B cell (primary cell): ENCODE measurements around the gene MRPL55. TPM values are rescaled to one million over a fixed set of nuclear protein-coding genes. Genes with fewer than 3 reads are reported as not detected.

ENCODE experiments used
- ATAC-seq: fragments of 200-7000 bp; cut with Tn5 transposase; one replicate; pipeline ENCODE4 v1.10.0; 2021; ENCODE audit warnings: low read depth, mild to moderate bottlenecking, moderate number of reproducible peaks, moderate library complexity
- CTCF ChIA-PET: fragments of 350-600 bp; sonication (Branson Sonifier 250); formaldehyde crosslinking; loops from one replicate; lab custom pipeline; 2021; ENCODE audit warnings: antibody characterized with exemption, inconsistent platforms; lab: Charles Lee
- POLR2A ChIA-PET: fragments of 350-600 bp; sonication (Branson Sonifier 250); formaldehyde crosslinking; loops from one replicate; lab custom pipeline; 2021; ENCODE audit warnings: antibody characterized with exemption; lab: Charles Lee
- DNase-seq: peaks from one replicate; pipeline ENCODE4 v3.0.0; 2013
- H2AFZ ChIP-seq: 2 replicates; pipeline ENCODE4 v1.6.1; 2012; ENCODE audit warnings: mild to moderate bottlenecking, low read depth, low read length; ENCODE audit not compliant: insufficient read depth, poor library complexity, severe bottlenecking
- H3K27ac ChIP-seq, 2 donors: 1 replicate in 1 of 2; 2 replicates in 1 of 2; pipeline ENCODE4 v1.5.1; 2012 to 2013; ENCODE audit warnings: low read length in 2 of 2, mild to moderate bottlenecking in 2 of 2, moderate library complexity in 1 of 2
- H3K27me3 ChIP-seq, 4 experiments: fragments of 200-600 bp in 1 of 4; sonication (generic) in 1 of 4; replicated peaks in 1 of 4; 1 replicate in 2 of 4; 2 replicates in 2 of 4; pipeline versions ENCODE4 v1.6.1 to v1.7.0; 2013 to 2016; ENCODE audit warnings: low read length in 3 of 4, mild to moderate bottlenecking in 2 of 4, mixed read lengths in 1 of 4, moderate library complexity in 1 of 4; ENCODE audit not compliant: insufficient read depth in 4 of 4, control insufficient read depth in 3 of 4; ENCODE audit errors: control extremely low read depth in 1 of 4
- H3K36me3 ChIP-seq, 2 experiments: replicated peaks in 1 of 2; 1 replicate in 1 of 2; 2 replicates in 1 of 2; pipeline versions ENCODE4 v1.6.1 to v1.7.1; 2013; ENCODE audit warnings: low read length in 1 of 2; ENCODE audit not compliant: insufficient read depth in 2 of 2, control insufficient read depth in 1 of 2; ENCODE audit errors: control extremely low read depth in 1 of 2, extremely low read depth in 1 of 2
- H3K4me1 ChIP-seq, 2 donors: fragments of 200-600 bp in 1 of 2; sonication (generic) in 1 of 2; 1 replicate in 1 of 2; 2 replicates in 1 of 2; pipeline versions ENCODE4 v1.5.1 to v1.6.1; 2013 to 2017; ENCODE audit warnings: low read length in 2 of 2; ENCODE audit not compliant: control insufficient read depth in 2 of 2, insufficient read depth in 2 of 2
- H3K4me2 ChIP-seq: replicated peaks from 2 replicates; pipeline ENCODE3; 2012; ENCODE audit warnings: mild to moderate bottlenecking, low read depth, low read length; ENCODE audit not compliant: poor library complexity, severe bottlenecking
- H3K4me3 ChIP-seq, 5 experiments: fragments of 200-600 bp in 1 of 5; sonication (generic) in 1 of 5; 1 replicate in 3 of 5; 2 replicates in 2 of 5; pipeline versions ENCODE4 v1.5.1 to v1.7.0; 2011 to 2016; ENCODE audit warnings: low read length in 4 of 5, mild to moderate bottlenecking in 4 of 5, low read depth in 2 of 5, control low read depth in 1 of 5, moderate library complexity in 1 of 5; ENCODE audit not compliant: insufficient read depth in 1 of 5; ENCODE audit errors: control extremely low read depth in 1 of 5, extremely low read depth in 1 of 5
- H3K79me2 ChIP-seq: fragments of 200-600 bp; sonication (generic); one replicate; pipeline ENCODE4 v1.6.0; 2016; ENCODE audit warnings: low read length; ENCODE audit not compliant: control insufficient read depth, insufficient read depth
- H3K9ac ChIP-seq: fragments of 200-600 bp; sonication (generic); 2 replicates; pipeline ENCODE4 v1.6.1; 2017; ENCODE audit warnings: mild to moderate bottlenecking, low read length, moderate library complexity
- H3K9me3 ChIP-seq, 3 donors: one replicate each; pipeline versions ENCODE4 v1.6.1 to v1.7.1; 2013; ENCODE audit warnings: low read length in 2 of 3; ENCODE audit not compliant: control insufficient read depth in 2 of 3, insufficient read depth in 1 of 3; ENCODE audit errors: control extremely low read depth in 1 of 3
- H4K20me1 ChIP-seq: 2 replicates; pipeline ENCODE4 v1.6.0; 2012; ENCODE audit warnings: mild to moderate bottlenecking, low read length; ENCODE audit not compliant: insufficient read depth, control insufficient read depth, poor library complexity, severe bottlenecking
- H3K27ac Mint-ChIP-seq: one replicate; pipeline ENCODE4 v1.8.0; 2021; ENCODE audit warnings: mixed read lengths
- H3K27me3 Mint-ChIP-seq: one replicate; pipeline ENCODE4 v1.8.0; 2021; ENCODE audit warnings: mixed read lengths
- H3K4me1 Mint-ChIP-seq: one replicate; pipeline ENCODE4 v1.8.0; 2021; ENCODE audit warnings: mixed read lengths
- H3K4me3 Mint-ChIP-seq: one replicate; pipeline ENCODE4 v1.8.0; 2021; ENCODE audit warnings: mixed read lengths
- H3K9me3 Mint-ChIP-seq: one replicate; pipeline ENCODE4 v1.8.0; 2022; ENCODE audit warnings: mixed read lengths; ENCODE audit not compliant: insufficient read depth
- EZH2 ChIP-seq: IDR thresholded peaks from 2 replicates; pipeline ENCODE4 v1.6.1; 2012; ENCODE audit warnings: borderline replicate concordance, low read depth, mild to moderate bottlenecking, moderate library complexity, low read length; ENCODE audit not compliant: insufficient read depth, poor library complexity, severe bottlenecking
- WGBS: methylation state at CpG from one replicate; pipeline ENCODE4 v1.1.5; 2013; ENCODE audit warnings: missing lambda C conversion rate; ENCODE audit not compliant: insufficient coverage; 5-methylcytosine and 5-hydroxymethylcytosine counted together
- intact Hi-C: fragments of 100-400 bp; cut with micrococcal nuclease; formaldehyde crosslinking; loops from one replicate; pipeline ENCODE4 v1.10.0; 2022
- polyA plus RNA-seq: library from polyadenylated mRNA; depleted of rRNA; stranded (reverse); fragments of >200 nt; gene quantifications from 2 replicates; pipeline ENCODE4 v1.2.3, GENCODE V29; 2012
- total RNA-seq, 2 donors: library from RNA; stranded (reverse); fragments of 120-200 nt in 1 of 2; gene quantifications; 1 replicate in 1 of 2; 2 replicates in 1 of 2; pipeline versions ENCODE4 v1.2.3 to v1.2.4, GENCODE V29; 2013 to 2022
- TF ChIP-seq, protein P1 (sequence below): fragments of 200-600 bp; IDR thresholded peaks from one replicate; pipeline ENCODE4 v1.8.0; 2022; ENCODE audit warnings: antibody characterized with exemption, mild to moderate bottlenecking

MRPL55 gene
- total and polyA plus RNA-seq, 2 donors (not counting 1 experiment from before 2014, with no cell fraction given) = 38.9 to 297 TPM

DNA sequence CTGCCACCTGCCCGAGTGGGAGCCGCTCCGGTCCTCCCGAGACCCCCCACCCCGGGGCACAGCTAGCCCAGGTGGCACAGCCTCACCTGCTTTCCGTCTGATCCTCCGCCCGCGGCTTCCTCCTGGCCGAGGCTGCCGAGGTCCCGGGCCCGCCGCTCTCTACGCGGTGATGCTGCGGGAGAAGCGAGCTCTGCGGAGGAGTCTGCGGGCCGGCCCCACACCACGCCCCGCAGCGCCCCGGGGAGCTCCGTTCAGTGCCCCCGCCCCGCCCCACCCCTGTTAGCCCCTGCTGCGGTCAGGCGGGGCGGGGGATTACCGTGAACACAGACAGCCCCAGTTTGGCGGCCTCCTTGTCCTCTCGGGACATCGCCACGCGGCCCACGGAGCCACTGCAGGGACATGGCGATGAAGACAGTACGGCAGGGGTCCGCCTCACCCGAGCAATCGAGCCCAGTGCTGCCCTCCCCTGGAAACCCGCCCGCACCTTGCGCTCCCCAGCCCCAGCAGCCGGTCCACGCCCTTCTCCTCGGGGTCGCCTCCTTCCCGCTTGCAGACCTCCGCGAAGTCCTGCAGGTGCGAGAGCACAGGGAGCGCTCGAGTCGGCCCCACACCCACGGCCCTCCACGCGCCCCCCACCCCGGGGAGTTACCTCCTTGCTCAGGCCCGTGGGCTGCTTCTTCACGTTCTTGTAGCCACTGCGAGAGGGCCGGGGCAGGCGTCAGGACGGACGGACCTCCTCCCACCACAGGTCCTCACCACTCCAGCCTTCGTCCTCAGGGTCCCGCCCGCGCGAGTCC, 6.9 kb downstream of the MRPL55 start:
- Histone ChIP-seq H3K36me3 (peaks cover 1 to 46% of the 10 kb centered on the region in 2 experiments), H3K79me2 (peaks cover 16% of the 10 kb centered on the region), H3K9me3 (no peaks in the 10 kb centered on the region), H3K4me2 (peak overlapping the region; percentile 91), H3K4me3 (peak overlapping the region; percentile 4 to 98 (median 89)), H3K27ac (peak overlapping the region; percentile 41 to 62), H3K27me3 (no peaks in the 10 kb centered on the region), H3K4me1 (peaks cover 17 to 24% of the 10 kb centered on the region in 2 donors), H2AFZ (peak overlapping the region; percentile 99), H3K9ac (peak overlapping the region; percentile 96), H4K20me1 (peaks cover 49% of the 10 kb centered on the region)
- CTCF ChIA-PET = interaction anchor here (0.9 to 1.5 kb wide), 2 partner anchors 29 to 36 kb away, joined by 3 read pairs; no protein-coding TSS in a partner anchor
- TF ChIP-seq, protein P1, sequence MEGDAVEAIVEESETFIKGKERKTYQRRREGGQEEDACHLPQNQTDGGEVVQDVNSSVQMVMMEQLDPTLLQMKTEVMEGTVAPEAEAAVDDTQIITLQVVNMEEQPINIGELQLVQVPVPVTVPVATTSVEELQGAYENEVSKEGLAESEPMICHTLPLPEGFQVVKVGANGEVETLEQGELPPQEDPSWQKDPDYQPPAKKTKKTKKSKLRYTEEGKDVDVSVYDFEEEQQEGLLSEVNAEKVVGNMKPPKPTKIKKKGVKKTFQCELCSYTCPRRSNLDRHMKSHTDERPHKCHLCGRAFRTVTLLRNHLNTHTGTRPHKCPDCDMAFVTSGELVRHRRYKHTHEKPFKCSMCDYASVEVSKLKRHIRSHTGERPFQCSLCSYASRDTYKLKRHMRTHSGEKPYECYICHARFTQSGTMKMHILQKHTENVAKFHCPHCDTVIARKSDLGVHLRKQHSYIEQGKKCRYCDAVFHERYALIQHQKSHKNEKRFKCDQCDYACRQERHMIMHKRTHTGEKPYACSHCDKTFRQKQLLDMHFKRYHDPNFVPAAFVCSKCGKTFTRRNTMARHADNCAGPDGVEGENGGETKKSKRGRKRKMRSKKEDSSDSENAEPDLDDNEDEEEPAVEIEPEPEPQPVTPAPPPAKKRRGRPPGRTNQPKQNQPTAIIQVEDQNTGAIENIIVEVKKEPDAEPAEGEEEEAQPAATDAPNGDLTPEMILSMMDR = peak; percentile 29
- TF ChIP-seq EZH2 = no peak
- DNase-seq (peak; percentile 71), ATAC-seq (peak; percentile 42)
- H3K4me3 Mint-ChIP-seq = peak overlapping the region; percentile 99
- H3K27ac Mint-ChIP-seq = peak overlapping the region; percentile 87
- H3K4me1 Mint-ChIP-seq = peaks cover 25% of the 10 kb centered on the region
- WGBS = 8% methylated on average over 66 of the region's 73 CpGs
- POLR2A ChIA-PET = interaction anchor here (0.8 kb wide), 1 partner anchor 20 kb away, joined by 3 read pairs; the partner anchor contains the start of gene ARF1
- no peaks in the 10 kb centered on the region for H3K9me3 Mint-ChIP-seq
- intact Hi-C loops = loop anchor here (1.0 to 10.0 kb wide), 3 partner anchors 20 to 1403 kb away; partner anchors contain the start of genes ARF1 and NUP133
- no peaks in the 10 kb centered on the region for H3K27me3 Mint-ChIP-seq
